ENCODE results near the gene PTCD1. TPM values are rescaled to one million over a fixed set of nuclear protein-coding genes. Genes with fewer than 3 reads are reported as not detected.

PTCD1 gene
- total RNA-seq, 4 donors from 2014 or later: 5.7 to 12.7 (median 6.6) TPM

DNA sequence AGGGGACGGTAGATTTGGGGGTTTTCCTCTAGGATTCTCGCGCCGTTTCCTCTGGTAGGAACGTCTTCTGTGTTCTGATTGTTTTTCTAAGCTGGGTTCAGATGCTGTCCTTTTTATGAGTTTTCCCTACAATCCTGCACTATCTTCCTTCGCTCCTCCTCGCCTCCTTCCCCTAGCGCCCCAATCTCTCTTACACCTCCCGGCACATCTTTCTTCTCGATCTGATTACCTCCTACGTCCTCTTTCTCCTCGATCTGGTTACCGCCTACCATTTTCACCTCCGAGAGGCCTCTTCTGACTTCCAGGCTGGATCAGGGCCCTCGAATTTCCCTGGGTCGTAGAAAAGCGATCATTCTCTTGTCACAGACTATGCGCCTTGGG is 29.4 kb downstream of the PTCD1 start:
- peaks cover 22 to 56% (median 24%) of the 10 kb centered on the region in 3 donors for H3K4me1 ChIP-seq
- peaks cover 6 to 56% (median 21%) of the 10 kb centered on the region in 3 donors for H3K36me3 ChIP-seq
- TF ChIP-seq, protein P1, sequence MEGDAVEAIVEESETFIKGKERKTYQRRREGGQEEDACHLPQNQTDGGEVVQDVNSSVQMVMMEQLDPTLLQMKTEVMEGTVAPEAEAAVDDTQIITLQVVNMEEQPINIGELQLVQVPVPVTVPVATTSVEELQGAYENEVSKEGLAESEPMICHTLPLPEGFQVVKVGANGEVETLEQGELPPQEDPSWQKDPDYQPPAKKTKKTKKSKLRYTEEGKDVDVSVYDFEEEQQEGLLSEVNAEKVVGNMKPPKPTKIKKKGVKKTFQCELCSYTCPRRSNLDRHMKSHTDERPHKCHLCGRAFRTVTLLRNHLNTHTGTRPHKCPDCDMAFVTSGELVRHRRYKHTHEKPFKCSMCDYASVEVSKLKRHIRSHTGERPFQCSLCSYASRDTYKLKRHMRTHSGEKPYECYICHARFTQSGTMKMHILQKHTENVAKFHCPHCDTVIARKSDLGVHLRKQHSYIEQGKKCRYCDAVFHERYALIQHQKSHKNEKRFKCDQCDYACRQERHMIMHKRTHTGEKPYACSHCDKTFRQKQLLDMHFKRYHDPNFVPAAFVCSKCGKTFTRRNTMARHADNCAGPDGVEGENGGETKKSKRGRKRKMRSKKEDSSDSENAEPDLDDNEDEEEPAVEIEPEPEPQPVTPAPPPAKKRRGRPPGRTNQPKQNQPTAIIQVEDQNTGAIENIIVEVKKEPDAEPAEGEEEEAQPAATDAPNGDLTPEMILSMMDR (IDR thresholded peaks at IDR 0.05): no peak
- TF ChIP-seq POLR2A (IDR thresholded peaks at IDR 0.05): no peak

DNA sequence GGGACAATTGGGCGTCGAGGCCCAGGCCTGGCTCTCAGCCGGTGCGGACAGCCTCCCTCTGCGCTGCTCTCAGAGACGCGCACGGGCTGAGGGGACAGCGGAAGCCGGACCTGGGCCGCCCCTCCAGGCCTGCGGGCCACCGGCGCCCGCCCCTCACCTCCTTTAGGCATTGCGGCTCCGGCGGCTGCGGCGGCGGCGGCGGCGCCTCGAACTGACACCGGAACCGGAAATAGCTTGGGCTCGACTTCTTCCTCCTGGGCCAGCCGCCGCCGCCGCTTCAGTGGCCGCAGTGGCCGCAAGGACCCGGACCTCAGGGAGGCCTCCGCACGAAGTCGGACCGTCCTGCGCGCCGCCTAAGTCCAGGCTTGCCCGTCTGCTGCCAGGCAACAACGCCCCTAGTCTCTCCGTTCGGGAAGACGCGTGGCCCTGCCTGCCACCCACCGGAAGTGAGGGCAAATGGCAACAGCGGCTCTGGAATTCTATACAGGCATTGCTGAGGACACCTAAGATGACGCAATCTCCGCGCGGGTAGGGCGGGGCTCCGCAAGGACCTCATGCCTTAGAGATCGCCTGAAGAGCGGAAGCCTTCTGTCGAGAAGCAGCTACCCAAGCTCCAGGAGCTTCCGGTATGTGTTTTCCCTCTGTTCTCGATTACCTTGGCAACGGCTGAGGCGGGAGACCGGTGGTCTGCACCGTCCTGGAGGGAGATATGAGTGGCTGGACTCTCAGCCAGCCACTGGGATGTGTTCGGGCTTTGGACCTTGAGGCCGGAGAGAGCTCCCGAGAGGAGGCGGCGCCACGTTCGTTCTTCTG is 30.0 kb downstream of the PTCD1 start, which contains the start of the genes BUD31 and PDAP1:
Gene BUD31 (plus strand): TSS at position 591 of the 813 bp plus-strand sequence. CDS start 2,124 bp downstream, outside the sequence.
Gene PDAP1 (minus strand): TSS at position 219 of the 813 bp plus-strand sequence. CDS start 49 bp downstream, at position 170.
- TF ChIP-seq, protein P1 (IDR thresholded peaks at IDR 0.05): peak in 3 of 6 experiments; percentile 21 to 44 (median 41)
- TF ChIP-seq POLR2A (IDR thresholded peaks at IDR 0.05): peak in 3 of 4 donors; percentile 68 to 78 (median 72)
- peaks cover 6 to 56% (median 20%) of the 10 kb centered on the region in 3 donors for H3K36me3 ChIP-seq
- H3K9me3 ChIP-seq: no peaks in the 10 kb centered on the region
- DNase-seq: peak; percentile 67
- intact Hi-C loops (cut with DNase I): no loop called here
- WGBS, 2 donors: 1 to 5% methylated on average over 12 to 26 of the region's 72 CpGs
- no peaks in the 10 kb centered on the region for H3K27me3 ChIP-seq
- H3K4me1 ChIP-seq: peaks cover 22 to 58% (median 24%) of the 10 kb centered on the region in 3 donors
- H3K27ac ChIP-seq: peak within 1 kb of the TSS; percentile 96 to 99 (median 98)
- H3K4me3 ChIP-seq: peak within 1 kb of the TSS; percentile 74 to 98 (median 92)

More for the DNA sequence above, 29.4 kb downstream of the PTCD1 start:
- peak overlapping the region; percentile 74 to 98 (median 92) for H3K4me3 ChIP-seq
- H3K27me3 ChIP-seq: no peaks in the 10 kb centered on the region
- WGBS, 2 donors: 0% methylated on average over 17 to 18 of the region's 18 CpGs
- DNase-seq: no peak
- no peaks in the 10 kb centered on the region for H3K9me3 ChIP-seq
- intact Hi-C loops (cut with DNase I): no loop called here
- peak overlapping the region; percentile 96 to 99 (median 98) for H3K27ac ChIP-seq

- Histone ChIP-seq H3K4me3 (peak overlapping the region; percentile 74 to 98 (median 92)), H3K27ac (peak overlapping the region; percentile 96 to 99 (median 98)), H3K36me3 (peaks cover 6 to 56% (median 19%) of the 10 kb centered on the region in 3 donors), H3K4me1 (peaks cover 22 to 58% (median 24%) of the 10 kb centered on the region in 3 donors), H3K27me3 (no peaks in the 10 kb centered on the region), H3K9me3 (no peaks in the 10 kb centered on the region)
- 0% methylated on average over 24 to 28 of the region's 28 CpGs for WGBS, 2 donors
- TF ChIP-seq, protein P1 (IDR thresholded peaks at IDR 0.05): no peak
- TF ChIP-seq POLR2A (IDR thresholded peaks at IDR 0.05): no peak
- intact Hi-C loops (cut with DNase I): no loop called here
- DNase-seq: no peak
These were observed 30.7 kb downstream of the PTCD1 start for GRCh38 chr7:99407872-99408378.

DNA sequence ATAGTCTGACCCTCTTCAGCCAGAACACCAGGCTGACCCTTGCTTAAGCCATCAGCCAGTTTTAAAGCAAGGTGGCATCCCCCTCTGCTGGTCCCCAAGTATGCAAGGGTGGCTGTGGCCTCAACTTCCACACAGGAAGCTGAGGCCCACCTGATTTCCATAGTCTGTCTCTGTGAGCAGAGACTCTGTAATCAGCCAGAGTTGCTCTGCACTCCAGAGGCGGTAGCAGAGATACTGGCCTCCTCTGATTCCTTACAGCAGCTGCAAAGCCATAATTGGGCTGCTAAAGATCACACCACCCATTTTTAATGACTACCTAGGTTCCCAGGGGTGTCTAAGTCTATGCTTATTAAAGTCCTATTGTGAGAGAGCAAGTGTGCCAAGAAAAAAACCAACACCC is 32.0 kb downstream of the PTCD1 start:
- H3K27me3 ChIP-seq: no peaks in the 10 kb centered on the region
- H3K9me3 ChIP-seq: no peaks in the 10 kb centered on the region
- peak overlapping the region in 1 of 4 donors; percentile 98 for H3K27ac ChIP-seq
- H3K4me3 ChIP-seq: peak overlapping the region in 1 of 4 donors; percentile 74
- DNase-seq: no peak
- intact Hi-C loops (cut with DNase I): no loop called here
- no peak for TF ChIP-seq POLR2A (IDR thresholded peaks at IDR 0.05)
- TF ChIP-seq, protein P1 (IDR thresholded peaks at IDR 0.05): no peak
- peaks cover 6 to 56% (median 20%) of the 10 kb centered on the region in 3 donors for H3K36me3 ChIP-seq
- H3K4me1 ChIP-seq: peaks cover 22 to 58% (median 24%) of the 10 kb centered on the region in 3 donors
- 70 to 83% methylated on average over 1 of the region's 1 CpG for WGBS, 2 donors

DNA sequence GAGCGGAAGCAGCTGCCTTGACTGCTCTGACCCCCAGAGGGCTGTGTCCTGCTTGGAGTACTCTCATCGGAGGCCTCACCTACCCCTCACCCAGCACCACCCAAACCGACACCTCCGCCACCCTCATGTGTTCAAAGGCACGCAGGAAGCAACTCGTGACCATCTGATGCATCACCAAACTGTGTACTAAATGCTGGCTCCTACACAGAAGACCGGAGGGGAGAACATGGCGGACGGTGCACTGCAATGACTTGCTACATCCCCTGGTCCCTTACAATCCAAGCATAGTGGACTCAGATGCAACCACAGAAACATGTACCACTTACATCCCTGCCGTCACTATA is 33.6 kb downstream of the PTCD1 start:
- Histone ChIP-seq H3K27me3 (no peaks in the 10 kb centered on the region), H3K36me3 (peaks cover 9 to 58% (median 23%) of the 10 kb centered on the region in 3 donors), H3K4me1 (peaks cover 19 to 46% (median 20%) of the 10 kb centered on the region in 3 donors), H3K4me3 (no peak overlapping the region), H3K9me3 (no peaks in the 10 kb centered on the region), H3K27ac (no peak overlapping the region)
- WGBS, 2 donors: 82 to 89% methylated on average over 8 of the region's 10 CpGs
- no peak for DNase-seq
- intact Hi-C loops (cut with DNase I): no loop called here
- no peak for TF ChIP-seq POLR2A (IDR thresholded peaks at IDR 0.05)
- TF ChIP-seq, protein P1 (IDR thresholded peaks at IDR 0.05): no peak
